GM19452 (cell line): Measurements from ENCODE around the gene EHMT1.

Source experiments
- ATAC-seq: cut with Tn5 transposase; IDR thresholded peaks from one replicate; pipeline ENCODE4 v1.9.1; 2021; ENCODE audit not compliant: unreplicated experiment

Gene EHMT1

DNA sequence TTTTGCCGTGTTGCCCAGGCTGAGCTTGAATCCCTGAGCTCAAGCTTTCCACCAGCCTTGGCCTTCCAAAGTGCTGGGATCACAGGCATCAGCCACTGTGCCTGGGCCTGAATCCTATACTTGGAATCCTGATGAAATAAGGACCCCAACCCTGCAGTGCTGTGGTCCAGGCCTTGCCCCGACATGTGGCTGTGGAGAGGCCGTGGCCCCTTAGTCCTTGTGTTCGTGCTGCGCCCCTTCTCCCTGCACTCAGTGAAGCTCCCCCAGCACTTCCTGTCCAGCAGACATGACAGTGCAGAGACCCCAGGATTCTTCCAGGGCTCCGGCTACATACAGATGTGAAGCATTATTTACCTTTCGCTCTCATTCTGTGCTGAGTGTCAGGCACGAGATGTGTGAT, 52.9 kb downstream of the EHMT1 start:
- ATAC-seq = no peak

- peak; percentile 75 for ATAC-seq
Measured at GRCh38 chr9:137672907-137673791, 54.3 kb downstream of the EHMT1 start.

DNA sequence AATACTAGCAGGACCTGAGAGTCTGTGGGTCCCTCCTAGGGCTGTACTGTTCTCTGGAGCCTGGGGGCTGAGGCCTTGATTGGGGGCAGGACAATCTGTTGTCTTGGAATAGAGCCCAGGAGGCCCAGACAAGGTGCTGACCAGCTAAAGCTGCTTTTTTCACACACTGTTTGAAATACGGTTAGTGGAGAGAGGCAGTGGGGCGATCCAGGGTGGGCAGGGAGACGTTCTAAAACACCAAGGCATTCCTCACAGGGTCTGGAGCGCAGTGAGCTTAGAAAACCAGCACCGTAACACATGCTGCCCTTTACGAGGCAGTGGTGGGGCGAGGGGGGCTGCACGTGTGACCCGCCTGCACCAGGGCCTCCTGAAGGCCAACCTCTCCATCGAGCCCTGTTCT, 55.1 kb downstream of the EHMT1 start:
- ATAC-seq = no peak

GRCh38 chr9:137674307-137674975, 55.6 kb downstream of the EHMT1 start:
- no peak for ATAC-seq

GRCh38 chr9:137674976-137675320, 56.1 kb downstream of the EHMT1 start:
- ATAC-seq = no peak

- no peak for ATAC-seq
Measured at GRCh38 chr9:137676998-137677397, 58.2 kb downstream of the EHMT1 start.

GRCh38 chr9:137678202-137678601, 59.4 kb downstream of the EHMT1 start:
- ATAC-seq = no peak

DNA sequence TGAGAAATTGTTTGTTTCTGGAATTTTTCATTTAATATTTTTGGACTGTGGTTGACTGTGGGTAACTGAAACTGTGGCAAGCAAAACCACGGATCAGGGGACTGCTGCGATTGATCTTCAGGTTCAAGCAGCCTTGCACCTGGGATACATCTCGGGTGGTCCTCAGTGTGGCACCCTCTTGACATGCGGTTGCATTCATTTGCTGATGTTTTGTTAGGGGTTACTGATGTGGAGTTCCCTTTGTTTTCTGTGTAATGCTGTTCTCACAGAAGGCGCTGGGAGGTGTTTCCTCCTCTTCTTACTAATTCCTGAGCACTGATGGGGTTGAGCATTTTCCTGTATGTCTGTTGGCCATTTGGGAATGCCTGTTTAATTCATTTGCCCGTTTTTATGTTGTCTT, 60.4 kb downstream of the EHMT1 start:
- no peak for ATAC-seq

GRCh38 chr9:137679695-137680305, 61.0 kb downstream of the EHMT1 start:
- no peak for ATAC-seq

- no peak for ATAC-seq
Measured at GRCh38 chr9:137680444-137681358, 61.9 kb downstream of the EHMT1 start.

GRCh38 chr9:137682428-137683105, 63.8 kb downstream of the EHMT1 start:
- ATAC-seq = no peak

- ATAC-seq = no peak
Measured at GRCh38 chr9:137683262-137683864, 64.6 kb downstream of the EHMT1 start.

GRCh38 chr9:137685035-137685740, 66.4 kb downstream of the EHMT1 start:
- no peak for ATAC-seq

- ATAC-seq = no peak
Measured at GRCh38 chr9:137685741-137686420, 67.1 kb downstream of the EHMT1 start.

- no peak for ATAC-seq
Measured at GRCh38 chr9:137688261-137688660, 69.5 kb downstream of the EHMT1 start.

GRCh38 chr9:137688725-137689124, 69.9 kb downstream of the EHMT1 start:
- ATAC-seq = no peak

DNA sequence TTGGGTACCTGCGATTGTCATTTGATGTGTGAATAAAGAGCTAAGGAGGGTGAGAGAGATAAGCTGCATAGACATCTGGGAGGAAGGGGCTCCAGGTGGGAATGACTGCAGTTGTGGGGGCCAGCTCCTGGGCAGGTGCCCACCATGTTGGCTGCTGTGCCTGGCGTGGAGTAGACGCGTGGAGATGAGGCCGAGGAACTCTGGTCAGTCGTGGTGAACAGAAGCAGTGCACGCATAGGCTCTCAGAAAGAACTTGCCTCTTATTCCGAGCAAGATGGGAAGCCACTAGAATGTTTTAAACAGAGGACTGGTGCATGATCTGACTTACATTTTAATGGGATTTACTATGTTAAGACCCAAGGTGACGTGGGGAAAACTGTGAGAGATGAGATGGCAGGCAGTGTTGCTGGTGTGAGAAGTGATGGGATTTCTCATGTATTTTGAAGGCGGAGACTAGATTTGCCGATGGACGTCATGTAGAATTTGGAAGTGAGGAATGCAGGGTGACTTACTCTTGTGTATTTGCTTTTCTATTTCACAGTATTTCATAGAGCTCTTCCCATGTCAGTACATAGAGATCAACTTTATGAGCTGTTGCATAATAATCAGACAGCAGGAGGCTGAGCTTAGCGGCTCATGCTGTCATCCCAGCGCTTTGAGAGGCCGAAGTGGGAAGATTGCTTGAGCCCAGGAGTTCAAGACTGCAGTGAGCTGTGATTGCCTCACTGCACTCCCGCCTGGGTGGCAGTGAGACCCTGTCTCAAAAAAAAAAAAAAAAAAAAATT, 71.1 kb downstream of the EHMT1 start:
- no peak for ATAC-seq
